Kidney (tissue), 14 donors: ENCODE data around the gene PPP6C. TPM values are rescaled to one million over a fixed set of nuclear protein-coding genes. Genes with fewer than 3 reads are reported as not detected.
A peak's percentile ranks its signal among the peaks of the same experiment; 100 is the strongest.
"Not testable (repeated sequence)": the region's sequence is repeated elsewhere in the genome, so short reads cannot be mapped to it uniquely, and the experiment has no call there.

Experiments
- DNase-seq, 5 donors: peaks; one replicate each; pipeline ENCODE4 v3.0.0-alpha.2; 2013 to 2020
- FAIRE-seq: peaks from 2 replicates; lab custom pipeline; 2012; peaks lifted over from hg19 to GRCh38; lab: Jason Lieb, UNC
- H3K27ac ChIP-seq, 2 donors: one replicate each; pipeline ENCODE4 v1.7.0; 2013; ENCODE audit warnings: low read depth in 2 of 2, low read length in 2 of 2, inconsistent platforms in 1 of 2
- H3K27me3 ChIP-seq: one replicate; pipeline ENCODE4 v1.7.1; 2013; ENCODE audit warnings: low read length, inconsistent platforms; ENCODE audit not compliant: control insufficient read depth, insufficient read depth
- H3K36me3 ChIP-seq, 3 donors: one replicate each; pipeline versions ENCODE4 v1.7.0 to v1.7.1; 2013; ENCODE audit warnings: low read length in 3 of 3, control low read depth in 1 of 3, inconsistent platforms in 1 of 3; ENCODE audit not compliant: insufficient read depth in 3 of 3, control insufficient read depth in 2 of 3
- H3K4me1 ChIP-seq, 3 donors: one replicate each; pipeline versions ENCODE4 v1.7.0 to v1.7.1; 2013; ENCODE audit warnings: low read length in 3 of 3, inconsistent platforms in 1 of 3, low read depth in 1 of 3; ENCODE audit not compliant: control insufficient read depth in 2 of 3, insufficient read depth in 2 of 3
- H3K4me3 ChIP-seq, 3 donors: one replicate each; pipeline versions ENCODE4 v1.7.0 to v1.8.1; 2013; ENCODE audit warnings: low read length in 3 of 3, control low read depth in 1 of 3, inconsistent platforms in 1 of 3
- H3K9ac ChIP-seq, 3 donors: one replicate each; pipeline versions ENCODE4 v1.7.0 to v1.7.1; 2013; ENCODE audit warnings: low read length in 3 of 3, control low read depth in 1 of 3, inconsistent platforms in 1 of 3
- H3K9me3 ChIP-seq, 3 donors: one replicate each; pipeline versions ENCODE4 v1.7.0 to v1.7.1; 2013; ENCODE audit warnings: low read length in 3 of 3, control low read depth in 1 of 3, inconsistent platforms in 1 of 3; ENCODE audit not compliant: control insufficient read depth in 2 of 3, insufficient read depth in 1 of 3
- intact Hi-C: fragments of 100-400 bp; cut with DNase I; formaldehyde crosslinking; loops from one replicate; pipeline ENCODE4 v1.11.1; 2022
- polyA plus RNA-seq: library from polyadenylated mRNA; stranded (reverse); fragments of 350-450 nt; fragmentation: Illumina TruSeq; extraction: RNeasy Lipid Tissue Mini Kit (QIAGEN cat#74804); gene quantifications from one replicate; pipeline ENCODE4 v1.2.3, GENCODE V29; 2014; ENCODE audit warnings: low read depth, low replicate concordance; ENCODE audit not compliant: insufficient read depth
- total RNA-seq: library from RNA; stranded (reverse); fragmentation: NEBNext Ultra II Directional; extraction: Animal tissue kit (Norgen Biotek cat#: 25700); gene quantifications from one replicate; pipeline ENCODE4 v1.2.1, GENCODE V29; 2021
- TF ChIP-seq, protein P1 (sequence below): IDR thresholded peaks from 3 replicates; pipeline ENCODE4 v1.5.1; 2012; ENCODE audit warnings: mild to moderate bottlenecking, moderate library complexity, borderline replicate concordance; ENCODE audit not compliant: insufficient read depth; ENCODE audit errors: extremely low read depth
- donor health status: control.
- donor health status: control.
- donor health status: control.
- donor health status: control.
- donor health status: control.
- donor health status: DM: yes; HTN: yes; CAD: no.
- donor health status: Normal renal cell carcinoma (clear cell type).

The PPP6C gene
- total and polyA plus RNA-seq, 2 donors from 2014 or later: 30.4 to 43.9 TPM

DNA sequence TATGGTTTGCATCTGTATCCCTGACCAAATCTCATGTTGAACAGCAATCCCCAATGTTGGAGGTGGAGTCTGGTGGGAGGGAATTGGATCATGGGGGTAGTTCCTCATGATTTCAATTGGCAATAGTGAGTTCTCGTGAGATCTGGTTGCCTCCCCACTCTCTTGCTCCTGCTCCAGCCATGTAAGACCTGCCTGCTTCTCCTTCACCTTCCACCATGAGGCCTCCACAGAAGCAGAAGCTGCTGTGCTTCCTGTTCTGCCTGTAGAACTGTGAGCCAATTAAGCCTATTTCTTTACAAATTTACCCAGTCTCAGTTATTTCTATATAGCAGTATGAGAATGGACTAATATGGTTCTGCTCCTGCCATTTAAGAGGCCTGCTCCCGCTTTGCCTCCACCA lies 79.1 kb downstream of the PPP6C start:
- TF ChIP-seq, protein P1, sequence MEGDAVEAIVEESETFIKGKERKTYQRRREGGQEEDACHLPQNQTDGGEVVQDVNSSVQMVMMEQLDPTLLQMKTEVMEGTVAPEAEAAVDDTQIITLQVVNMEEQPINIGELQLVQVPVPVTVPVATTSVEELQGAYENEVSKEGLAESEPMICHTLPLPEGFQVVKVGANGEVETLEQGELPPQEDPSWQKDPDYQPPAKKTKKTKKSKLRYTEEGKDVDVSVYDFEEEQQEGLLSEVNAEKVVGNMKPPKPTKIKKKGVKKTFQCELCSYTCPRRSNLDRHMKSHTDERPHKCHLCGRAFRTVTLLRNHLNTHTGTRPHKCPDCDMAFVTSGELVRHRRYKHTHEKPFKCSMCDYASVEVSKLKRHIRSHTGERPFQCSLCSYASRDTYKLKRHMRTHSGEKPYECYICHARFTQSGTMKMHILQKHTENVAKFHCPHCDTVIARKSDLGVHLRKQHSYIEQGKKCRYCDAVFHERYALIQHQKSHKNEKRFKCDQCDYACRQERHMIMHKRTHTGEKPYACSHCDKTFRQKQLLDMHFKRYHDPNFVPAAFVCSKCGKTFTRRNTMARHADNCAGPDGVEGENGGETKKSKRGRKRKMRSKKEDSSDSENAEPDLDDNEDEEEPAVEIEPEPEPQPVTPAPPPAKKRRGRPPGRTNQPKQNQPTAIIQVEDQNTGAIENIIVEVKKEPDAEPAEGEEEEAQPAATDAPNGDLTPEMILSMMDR: no peak
- intact Hi-C loops: no loop called here
- no peaks in the 10 kb centered on the region for H3K36me3 ChIP-seq
- no peak overlapping the region for H3K9ac ChIP-seq
- no peak overlapping the region for H3K4me3 ChIP-seq
- H3K9me3 ChIP-seq: peaks cover 0 to 3% (median 0%) of the 10 kb centered on the region in 3 donors
- FAIRE-seq: no peak
- H3K27me3 ChIP-seq: no peaks in the 10 kb centered on the region
- DNase-seq: no peak
- no peak overlapping the region for H3K27ac ChIP-seq
- no peaks in the 10 kb centered on the region for H3K4me1 ChIP-seq

DNA sequence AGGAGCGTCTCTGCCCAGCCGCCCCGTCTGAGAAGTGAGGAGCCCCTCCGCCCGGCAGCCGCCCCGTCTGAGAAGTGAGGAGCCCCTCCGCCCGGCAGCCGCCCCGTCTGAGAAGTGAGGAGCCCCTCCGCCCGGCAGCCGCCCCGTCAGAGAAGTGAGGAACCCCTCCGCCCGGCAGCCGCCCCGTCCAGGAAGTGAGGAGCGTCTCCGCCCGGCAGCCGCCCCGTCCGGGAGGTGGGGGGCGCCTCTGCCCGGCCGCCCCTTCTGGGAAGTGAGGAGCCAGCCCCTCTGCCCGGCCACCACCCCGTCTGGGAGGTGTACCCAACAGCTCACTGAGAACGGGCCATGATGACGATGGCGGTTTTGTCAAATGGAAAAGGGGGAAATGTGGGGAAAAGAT lies 81.1 kb downstream of the PPP6C start:
- H3K27me3 ChIP-seq, H3K27ac ChIP-seq, H3K4me3 ChIP-seq, H3K36me3 ChIP-seq, intact Hi-C loops, DNase-seq, H3K9me3 ChIP-seq, FAIRE-seq, H3K4me1 ChIP-seq, H3K9ac ChIP-seq: not testable (repeated sequence)

DNA sequence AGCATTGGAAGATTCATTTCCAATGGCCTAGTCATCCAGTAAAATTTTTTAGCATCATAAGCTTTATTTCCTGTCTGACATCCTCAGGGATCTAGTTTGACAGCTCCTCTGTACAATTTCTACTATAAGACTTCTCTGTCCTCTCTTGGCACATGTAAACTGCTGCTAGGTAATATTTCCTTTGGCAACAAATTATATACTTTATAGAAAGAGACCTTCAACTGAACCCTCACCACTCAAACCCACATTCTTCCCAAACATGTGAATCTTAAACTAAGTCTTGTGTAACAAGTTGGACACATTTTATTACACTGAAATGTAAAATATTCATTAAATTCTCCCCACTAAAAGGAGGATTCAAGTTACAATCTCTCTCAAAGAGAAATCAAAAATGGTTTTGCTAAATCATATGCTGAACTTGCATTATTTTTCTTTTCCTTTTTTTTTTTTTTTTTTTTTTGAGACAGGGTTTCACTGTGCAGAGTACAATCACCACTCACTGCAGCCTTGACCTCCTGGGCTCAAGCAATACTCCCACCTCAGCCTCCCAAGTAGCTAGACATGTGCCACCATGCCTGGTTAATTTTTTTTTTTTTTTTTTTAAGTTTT lies 83.2 kb downstream of the PPP6C start:
- DNase-seq: peak in 1 of 5 donors; percentile 18
- TF ChIP-seq, protein P1: no peak

GRCh38 chr9:125103770-125104460 lies 85.7 kb downstream of the PPP6C start:
- intact Hi-C loops: no loop called here
- Histone ChIP-seq H3K9me3 (no peaks in the 10 kb centered on the region), H3K9ac (no peak overlapping the region)

More for the DNA sequence above, 83.2 kb downstream of the PPP6C start:
- Histone ChIP-seq H3K27me3 (no peaks in the 10 kb centered on the region), H3K27ac (no peak overlapping the region), H3K9me3 (no peaks in the 10 kb centered on the region), H3K9ac (no peak overlapping the region), H3K4me3 (no peak overlapping the region), H3K36me3 (no peaks in the 10 kb centered on the region), H3K4me1 (no peaks in the 10 kb centered on the region)
- intact Hi-C loops: no loop called here
- no peak for FAIRE-seq

More at GRCh38 chr9:125103770-125104460, 85.7 kb downstream of the PPP6C start:
- Histone ChIP-seq H3K27me3 (no peaks in the 10 kb centered on the region), H3K4me3 (no peak overlapping the region), H3K36me3 (no peaks in the 10 kb centered on the region), H3K4me1 (no peaks in the 10 kb centered on the region), H3K27ac (no peak overlapping the region)
- FAIRE-seq (no peak), DNase-seq (no peak)
- TF ChIP-seq, protein P1: no peak
